Hematopoietic multipotent progenitor cell treated with erythropoietin and hydrocortisone succinate and interleukin-3 and kit ligand, for 4 days (in vitro differentiated cells): Measurements from ENCODE around the gene CHST3.
"Not testable (repeated sequence)": the region's sequence is repeated elsewhere in the genome, so short reads cannot be mapped to it uniquely, and the experiment has no call there.

Experiments
- DNase-seq: peaks from one replicate; pipeline ENCODE4 v3.0.0-alpha.2; 2015

The CHST3 gene

GRCh38 chr10:71950683-71951082 is 13.5 kb upstream of the CHST3 start:
- DNase-seq, result no peak

DNA sequence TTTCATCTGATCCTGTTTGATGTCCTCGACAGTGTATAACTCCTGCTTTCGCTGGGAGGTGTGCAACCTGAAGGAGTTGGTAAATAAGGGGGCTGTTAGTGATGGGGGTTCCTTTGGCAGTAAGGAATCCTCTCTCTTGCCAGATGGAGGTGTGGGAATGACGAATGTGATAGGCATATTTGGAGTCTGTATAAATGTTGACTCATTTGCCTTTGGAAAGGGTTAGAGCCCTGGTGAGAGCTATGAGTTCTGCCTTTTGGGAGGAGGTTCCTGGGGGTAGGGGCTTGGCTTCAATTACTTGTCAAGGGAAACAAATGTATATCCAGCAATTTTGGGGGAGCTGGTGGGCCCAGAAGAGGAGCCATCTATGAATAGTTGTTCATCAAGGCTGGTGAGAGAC is 11.4 kb upstream of the CHST3 start:
- no peak for DNase-seq

DNA sequence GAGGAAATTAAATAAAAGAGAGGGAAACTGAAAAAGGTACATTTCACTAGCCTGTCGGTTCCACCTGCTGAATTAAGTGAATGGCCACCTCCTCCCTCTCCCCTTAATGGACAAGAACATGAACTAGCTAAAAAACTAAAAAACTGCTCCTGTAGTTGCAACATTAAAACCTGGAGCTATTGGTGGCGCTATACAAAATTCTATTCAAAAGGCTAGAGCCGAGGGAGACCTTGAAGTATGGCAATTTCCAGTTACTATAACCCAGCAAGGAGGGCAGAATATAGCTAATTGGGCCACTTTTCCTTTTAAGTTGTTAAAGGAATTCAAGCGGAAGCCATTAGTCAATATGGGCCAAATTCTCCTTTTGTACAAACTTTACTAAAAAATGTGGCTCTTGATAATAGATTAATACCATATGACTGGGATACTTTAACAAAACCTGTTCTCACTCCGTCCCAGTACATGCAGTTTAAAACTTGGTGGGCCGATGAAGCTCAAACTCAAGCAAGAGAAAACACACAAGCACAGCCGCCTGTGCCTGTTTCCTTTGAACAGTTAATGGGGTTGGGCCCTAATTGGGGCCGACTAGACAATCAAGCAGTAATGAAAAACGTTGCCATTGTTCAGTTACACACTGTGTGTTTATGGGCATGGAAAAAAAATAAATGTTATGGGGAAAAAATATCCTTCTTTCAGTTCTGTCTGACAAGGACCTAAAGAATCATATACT is 6.5 kb upstream of the CHST3 start:
- no peak for DNase-seq

- DNase-seq, result no peak
Observed at GRCh38 chr10:71959526-71959925, 4.7 kb upstream of the CHST3 start.

- DNase-seq, result no peak
Observed at GRCh38 chr10:71961831-71962230, 2.4 kb upstream of the CHST3 start.

GRCh38 chr10:71962901-71963300 is 1.3 kb upstream of the CHST3 start:
- no peak for DNase-seq

DNA sequence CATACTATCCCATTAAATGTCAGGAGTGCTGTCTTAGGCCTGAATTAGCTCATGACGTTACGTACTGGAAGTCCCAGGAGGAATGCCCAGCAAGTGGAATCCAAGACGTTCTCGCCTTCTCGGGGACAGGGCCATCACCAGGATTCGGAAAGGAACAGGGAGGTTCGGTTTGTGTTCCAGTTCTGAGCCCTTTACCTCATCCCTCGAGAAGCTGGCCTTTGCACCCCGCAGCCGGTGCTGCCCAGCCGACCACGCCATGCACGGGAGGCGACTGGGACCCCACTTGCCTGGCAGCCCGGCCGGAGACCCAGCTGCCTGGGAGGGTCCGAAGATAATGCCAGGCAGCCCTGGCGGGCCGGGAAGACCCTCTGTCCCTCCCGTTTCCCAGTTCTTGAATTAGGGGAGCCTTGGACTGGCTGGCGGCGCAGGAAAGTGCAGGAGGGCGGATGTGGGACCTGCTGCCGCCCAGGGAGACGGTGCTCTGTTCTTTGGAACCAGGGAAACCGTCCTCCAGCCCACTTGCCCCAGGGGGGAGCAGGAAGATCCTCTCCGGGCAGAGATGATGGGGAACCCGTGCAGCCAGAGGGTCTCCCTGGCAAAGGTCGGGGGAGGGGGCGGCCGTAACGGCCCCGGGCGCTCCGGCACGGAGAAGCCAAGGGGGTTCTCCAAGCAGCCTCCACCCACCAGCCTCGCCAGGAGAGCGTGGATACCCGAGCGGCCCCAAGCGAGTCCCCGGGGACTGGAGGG is 671 bp upstream of the CHST3 start:
- no peak for DNase-seq

GRCh38 chr10:71964743-71965515 is 734 bp downstream of the CHST3 start:
- peak; percentile 35 for DNase-seq

DNA sequence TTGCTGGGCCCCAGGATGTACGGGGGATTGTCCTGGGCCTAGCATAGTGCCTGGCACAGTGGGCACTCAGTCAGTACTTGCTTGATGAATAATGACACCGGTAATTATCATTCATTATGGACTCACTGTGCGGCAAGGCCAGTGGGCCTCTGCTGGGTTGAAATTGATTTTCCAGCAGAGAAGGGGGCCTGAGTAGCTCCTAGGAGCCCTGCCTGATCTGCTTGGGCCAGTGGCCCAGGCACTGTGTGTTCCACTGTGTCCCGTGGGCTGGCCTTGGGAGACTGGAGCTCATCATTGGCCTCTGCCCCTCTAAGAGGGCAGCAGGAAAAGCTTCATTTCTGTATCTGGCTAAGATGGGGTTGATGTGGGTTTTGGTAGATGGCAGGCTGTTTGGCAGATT is 1.4 kb downstream of the CHST3 start:
- no peak for DNase-seq

GRCh38 chr10:71966046-71967004 is 2.1 kb downstream of the CHST3 start:
- DNase-seq, result no peak

DNA sequence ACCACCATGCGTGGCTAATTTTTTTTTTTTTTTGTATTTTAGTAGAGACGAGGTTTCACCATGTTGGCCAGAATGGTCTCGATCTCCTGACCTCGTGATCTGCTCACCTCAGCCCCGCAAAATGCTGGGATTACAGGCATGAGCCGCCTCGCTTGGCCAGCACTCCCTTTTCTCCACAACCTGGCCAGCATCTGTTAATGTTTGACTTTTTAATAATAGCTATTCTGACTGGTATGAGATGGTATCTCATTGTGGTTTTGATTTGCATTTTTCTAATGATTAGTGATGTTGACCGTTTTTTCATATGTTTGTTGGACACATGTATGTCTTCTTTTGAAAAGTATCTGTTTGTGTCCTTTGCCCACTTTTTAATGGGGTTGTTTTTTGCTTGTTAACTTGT is 3.8 kb downstream of the CHST3 start:
- DNase-seq, result not testable (repeated sequence)

DNA sequence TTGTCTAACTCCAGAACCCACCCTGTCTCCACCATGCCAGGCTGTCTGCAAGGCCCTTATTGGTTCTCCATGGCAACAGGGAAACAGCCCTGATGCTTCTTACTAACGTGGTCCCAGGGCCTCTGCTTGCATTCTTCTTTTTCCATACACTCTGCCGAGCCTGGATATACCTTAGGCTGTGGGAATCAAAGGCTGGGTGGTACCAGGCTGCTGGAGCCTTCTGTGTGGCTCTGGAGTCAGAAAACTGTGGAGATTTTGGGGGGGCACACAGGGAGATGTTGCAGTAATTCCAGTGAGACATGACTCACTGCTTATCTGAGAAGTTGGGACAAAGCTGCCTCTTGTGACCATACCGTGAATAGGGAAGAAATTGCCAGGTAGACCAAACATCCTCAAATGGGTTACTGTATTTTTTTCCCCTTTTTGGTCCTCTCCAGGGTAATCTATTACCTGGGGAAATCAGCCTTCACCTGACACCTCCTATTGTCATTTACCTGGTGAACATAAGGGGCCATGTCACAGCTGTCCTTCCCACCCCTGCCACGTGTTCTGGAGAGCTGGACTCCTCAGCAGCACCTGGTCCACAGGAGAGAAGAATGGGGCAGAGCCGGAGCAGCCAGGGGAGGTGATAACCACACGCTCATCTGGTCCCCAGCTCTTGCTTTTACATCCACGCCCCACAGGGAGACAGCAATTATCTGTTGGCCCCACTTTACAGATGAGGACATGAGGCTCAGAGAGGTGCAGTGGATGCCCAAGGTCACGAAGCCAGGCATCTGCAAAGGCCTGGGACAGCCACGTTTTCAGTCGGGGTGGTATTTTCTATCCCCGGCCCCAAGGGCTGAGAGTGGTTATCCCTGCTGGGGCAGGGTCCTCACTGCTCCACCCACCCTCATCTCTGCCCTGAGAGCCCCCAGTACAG is 4.6 kb downstream of the CHST3 start:
- no peak for DNase-seq

DNA sequence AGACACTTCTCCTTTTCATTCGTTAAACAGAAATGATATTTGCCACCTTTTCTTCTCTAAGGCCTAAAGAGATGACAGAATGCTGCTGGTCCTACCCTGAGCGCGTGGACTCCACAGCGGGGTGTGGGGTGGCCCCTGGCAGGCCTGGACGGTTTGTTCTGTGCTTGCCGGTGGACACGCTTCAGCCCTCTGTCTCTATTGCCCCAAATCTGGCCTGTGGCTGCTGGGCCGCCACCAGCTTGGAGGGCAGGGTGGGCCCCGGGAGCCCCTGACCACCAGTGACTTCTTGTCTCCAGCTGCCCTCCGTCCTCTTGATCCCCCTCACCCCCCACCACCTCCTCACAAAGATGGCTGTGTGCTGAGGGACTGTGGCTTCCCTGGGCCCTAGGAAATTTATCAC is 5.7 kb downstream of the CHST3 start:
- no peak for DNase-seq

DNA sequence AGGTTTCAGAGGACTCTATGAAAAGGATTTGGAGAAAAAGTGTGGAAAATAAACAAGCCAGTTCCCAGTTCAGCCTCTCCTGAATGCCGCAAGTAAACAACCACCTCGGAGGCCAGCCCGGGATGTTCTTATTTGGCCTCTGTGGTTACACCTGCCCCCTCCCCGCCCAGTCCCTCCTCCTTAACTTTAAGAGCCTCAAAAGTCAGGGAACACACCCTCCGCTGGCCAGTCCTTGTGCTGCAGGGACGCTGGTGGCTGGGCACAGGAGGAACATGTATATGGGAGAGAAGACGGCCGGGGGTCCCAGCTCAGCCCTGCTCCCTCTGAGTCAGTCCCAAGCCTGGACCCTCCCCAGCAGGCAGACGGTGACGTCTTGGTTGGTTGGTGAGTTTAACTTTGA is 6.1 kb downstream of the CHST3 start:
- DNase-seq, result no peak

GRCh38 chr10:71970869-71971268 is 6.7 kb downstream of the CHST3 start:
- no peak for DNase-seq

DNA sequence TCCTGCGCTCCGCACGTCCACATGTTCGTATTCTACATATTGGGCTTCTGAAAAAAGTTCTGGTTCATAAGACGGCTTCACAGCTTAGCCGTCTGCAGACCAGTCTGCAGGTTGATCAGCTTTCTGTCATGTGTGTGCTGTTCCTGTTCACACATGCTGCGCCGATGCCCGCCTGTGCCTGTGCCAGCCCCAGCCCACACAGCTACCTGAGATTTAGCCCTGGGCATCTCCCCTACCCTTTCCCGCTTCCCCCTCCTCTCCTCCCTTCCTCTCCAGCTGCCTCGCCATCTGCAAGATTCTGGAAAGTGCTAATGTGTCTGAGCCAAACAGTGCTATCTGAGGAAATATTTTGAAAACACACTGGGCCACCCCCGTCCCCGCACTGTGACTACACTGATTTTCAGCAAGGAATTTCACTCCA is 7.1 kb downstream of the CHST3 start:
- DNase-seq, result no peak

- DNase-seq, result no peak
Observed at GRCh38 chr10:71971769-71972555, 7.8 kb downstream of the CHST3 start.

GRCh38 chr10:71972746-71973695 is 8.8 kb downstream of the CHST3 start:
- no peak for DNase-seq

DNA sequence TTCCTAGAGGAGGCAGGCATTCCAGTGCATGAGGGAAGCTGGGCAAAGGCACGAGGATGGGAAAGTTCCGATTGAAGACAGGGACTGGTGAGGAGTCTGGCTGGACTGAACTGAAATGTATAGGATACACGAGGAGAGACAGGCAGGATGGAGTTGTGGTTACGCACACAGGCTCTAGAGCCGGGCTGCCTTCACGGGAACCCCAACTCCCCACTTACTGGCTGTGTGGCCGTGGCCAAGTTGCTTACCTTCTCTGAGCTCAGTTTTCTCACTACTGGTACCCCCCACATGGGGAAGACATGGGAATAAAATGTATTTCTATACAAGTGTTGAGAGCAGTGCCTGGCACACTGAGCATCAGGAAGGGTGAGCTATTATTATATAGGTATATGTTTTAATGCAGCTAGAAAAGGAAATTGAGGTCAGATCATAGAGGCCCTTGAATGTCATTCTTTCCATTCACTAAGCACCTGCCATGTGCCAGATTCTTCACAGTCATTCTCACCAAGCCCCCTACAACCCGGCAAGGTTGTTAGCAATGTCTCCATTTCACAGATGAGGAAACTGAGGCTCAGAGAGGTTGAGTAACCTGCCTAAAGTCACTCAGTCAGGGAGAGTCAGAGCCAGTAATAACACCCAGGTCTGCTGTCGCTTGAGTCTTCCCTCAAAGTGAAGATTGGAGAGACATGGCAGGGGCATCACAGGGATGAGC is 9.7 kb downstream of the CHST3 start:
- no peak for DNase-seq
